Measurements from ENCODE around the gene KIAA1755.

- TF ChIP-seq EZH2phosphoT487 (IDR thresholded peaks at IDR 0.05; ENCODE audit: borderline replicate concordance): no peak
- TF ChIP-seq, protein P1, sequence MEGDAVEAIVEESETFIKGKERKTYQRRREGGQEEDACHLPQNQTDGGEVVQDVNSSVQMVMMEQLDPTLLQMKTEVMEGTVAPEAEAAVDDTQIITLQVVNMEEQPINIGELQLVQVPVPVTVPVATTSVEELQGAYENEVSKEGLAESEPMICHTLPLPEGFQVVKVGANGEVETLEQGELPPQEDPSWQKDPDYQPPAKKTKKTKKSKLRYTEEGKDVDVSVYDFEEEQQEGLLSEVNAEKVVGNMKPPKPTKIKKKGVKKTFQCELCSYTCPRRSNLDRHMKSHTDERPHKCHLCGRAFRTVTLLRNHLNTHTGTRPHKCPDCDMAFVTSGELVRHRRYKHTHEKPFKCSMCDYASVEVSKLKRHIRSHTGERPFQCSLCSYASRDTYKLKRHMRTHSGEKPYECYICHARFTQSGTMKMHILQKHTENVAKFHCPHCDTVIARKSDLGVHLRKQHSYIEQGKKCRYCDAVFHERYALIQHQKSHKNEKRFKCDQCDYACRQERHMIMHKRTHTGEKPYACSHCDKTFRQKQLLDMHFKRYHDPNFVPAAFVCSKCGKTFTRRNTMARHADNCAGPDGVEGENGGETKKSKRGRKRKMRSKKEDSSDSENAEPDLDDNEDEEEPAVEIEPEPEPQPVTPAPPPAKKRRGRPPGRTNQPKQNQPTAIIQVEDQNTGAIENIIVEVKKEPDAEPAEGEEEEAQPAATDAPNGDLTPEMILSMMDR (conservative IDR thresholded peaks at IDR 0.05; ENCODE audit: low read length): no peak
Measured at GRCh38 chr20:38227420-38228360, 32.8 kb downstream of the KIAA1755 start.
